Mesodermal cell (in vitro differentiated cells): Measurements from ENCODE around the gene SLC9A8.
A peak's percentile ranks its signal among the peaks of the same experiment; 100 is the strongest.

Source experiments
- H3K27ac ChIP-seq: 2 replicates; pipeline ENCODE4 v1.7.0; 2013; ENCODE audit warnings: mild to moderate bottlenecking, low read depth, low read length, moderate library complexity; ENCODE audit not compliant: severe bottlenecking
- H3K36me3 ChIP-seq: 2 replicates; pipeline ENCODE4 v1.7.1; 2013; ENCODE audit warnings: mild to moderate bottlenecking, low read length, moderate library complexity; ENCODE audit not compliant: control insufficient read depth, insufficient read depth
- H3K4me1 ChIP-seq: one replicate; pipeline ENCODE4 v1.7.1; 2013; ENCODE audit warnings: mild to moderate bottlenecking, low read length; ENCODE audit not compliant: insufficient read depth, control insufficient read depth, poor library complexity, severe bottlenecking
- H3K4me3 ChIP-seq: 2 replicates; pipeline ENCODE4 v1.7.0; 2013; ENCODE audit warnings: low read length, control low read depth, mild to moderate bottlenecking; ENCODE audit not compliant: insufficient read depth, poor library complexity, severe bottlenecking; ENCODE audit errors: extremely low read depth
- H3K9me3 ChIP-seq: 2 replicates; pipeline ENCODE4 v1.7.1; 2013; ENCODE audit warnings: mild to moderate bottlenecking, low read length, moderate library complexity; ENCODE audit not compliant: control insufficient read depth
- WGBS, 2 experiments: methylation state at CpG; one replicate each; pipeline ENCODE4 v1.1.5; 2013; ENCODE audit warnings: missing lambda C conversion rate in 2 of 2; ENCODE audit not compliant: insufficient coverage in 2 of 2; 5-methylcytosine and 5-hydroxymethylcytosine counted together

SLC9A8 gene

GRCh38 chr20:49910340-49910706 lies 97.7 kb downstream of the SLC9A8 start:
- H3K9me3 ChIP-seq: no peaks in the 10 kb centered on the region
- H3K27ac ChIP-seq: no peak overlapping the region
- H3K36me3 ChIP-seq: peaks cover 45% of the 10 kb centered on the region
- peaks cover 10% of the 10 kb centered on the region for H3K4me1 ChIP-seq
- 65 to 96% methylated on average over 2 to 4 of the region's 4 CpGs for WGBS, 2 experiments
- no peak overlapping the region for H3K4me3 ChIP-seq

GRCh38 chr20:49913399-49914047 lies 100.9 kb downstream of the SLC9A8 start:
- Histone ChIP-seq H3K9me3 (no peaks in the 10 kb centered on the region), H3K27ac (no peak overlapping the region), H3K4me3 (no peak overlapping the region), H3K4me1 (peaks cover 20% of the 10 kb centered on the region), H3K36me3 (peaks cover 21% of the 10 kb centered on the region)
- WGBS, 2 experiments: 92 to 95% methylated on average over 11 of the region's 16 CpGs

- WGBS, 2 experiments: 6 to 12% methylated on average over 14 to 18 of the region's 19 CpGs
- Histone ChIP-seq H3K36me3 (peaks cover 15% of the 10 kb centered on the region), H3K4me3 (peak overlapping the region; percentile 96), H3K9me3 (no peaks in the 10 kb centered on the region), H3K27ac (peak overlapping the region; percentile 100), H3K4me1 (peaks cover 20% of the 10 kb centered on the region)
Observed at GRCh38 chr20:49914310-49915117, 101.9 kb downstream of the SLC9A8 start.

GRCh38 chr20:49915118-49915379 lies 102.4 kb downstream of the SLC9A8 start:
- 0 to 2% methylated on average over 23 of the region's 23 CpGs for WGBS, 2 experiments
- peak overlapping the region; percentile 96 for H3K4me3 ChIP-seq
- peaks cover 20% of the 10 kb centered on the region for H3K4me1 ChIP-seq
- H3K36me3 ChIP-seq: peaks cover 10% of the 10 kb centered on the region
- H3K9me3 ChIP-seq: no peaks in the 10 kb centered on the region
- H3K27ac ChIP-seq: peak overlapping the region; percentile 100

DNA sequence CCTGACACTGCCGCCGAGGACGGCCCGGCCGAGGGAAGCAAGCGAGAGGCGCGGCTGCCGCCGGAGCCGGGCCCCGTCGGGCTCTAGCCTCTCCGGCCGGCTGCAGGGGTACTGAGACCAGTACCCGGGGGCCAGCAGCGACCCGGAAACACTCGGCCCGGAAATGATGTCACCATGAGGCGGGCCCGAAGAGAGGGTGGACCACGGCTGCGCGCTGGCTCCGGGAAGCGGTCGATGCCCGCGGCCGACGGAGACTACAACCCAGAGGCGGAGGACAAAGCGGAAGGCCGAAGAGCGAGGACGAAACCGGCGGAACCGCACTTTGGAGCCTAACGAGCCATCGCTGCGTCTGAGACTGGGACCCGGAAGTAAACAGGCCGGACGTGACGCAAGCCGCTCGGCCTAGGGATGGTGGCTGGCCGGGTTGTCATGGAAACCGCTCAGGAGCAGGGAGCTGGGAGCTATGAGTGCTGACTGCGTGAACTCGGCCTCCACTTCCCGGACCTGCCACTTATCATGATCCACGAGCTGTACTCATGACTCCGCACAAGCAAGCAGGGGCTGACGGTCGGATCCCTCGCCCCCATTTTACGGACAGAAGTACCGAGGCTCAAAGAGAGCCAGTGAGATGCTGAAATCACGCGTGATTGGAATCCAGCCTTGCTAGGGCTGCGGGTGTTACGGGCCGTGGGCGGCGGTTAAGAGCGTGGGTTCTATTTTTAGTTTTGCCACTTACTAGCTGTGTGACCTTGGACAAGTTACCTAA lies 102.9 kb downstream of the SLC9A8 start, which contains the start of gene SPATA2:
Gene SPATA2, minus strand, starts transcription at position 150 of the 766 bp plus-strand sequence. CDS start 7,039 bp downstream, outside the sequence.
- WGBS, 2 experiments: 0 to 2% methylated on average over 62 to 67 of the region's 69 CpGs
- H3K4me1 ChIP-seq: peaks cover 20% of the 10 kb centered on the region
- peaks cover 7% of the 10 kb centered on the region for H3K36me3 ChIP-seq
- H3K27ac ChIP-seq: peak within 1 kb of the TSS; percentile 100
- no peaks in the 10 kb centered on the region for H3K9me3 ChIP-seq
- peak within 1 kb of the TSS; percentile 96 for H3K4me3 ChIP-seq

DNA sequence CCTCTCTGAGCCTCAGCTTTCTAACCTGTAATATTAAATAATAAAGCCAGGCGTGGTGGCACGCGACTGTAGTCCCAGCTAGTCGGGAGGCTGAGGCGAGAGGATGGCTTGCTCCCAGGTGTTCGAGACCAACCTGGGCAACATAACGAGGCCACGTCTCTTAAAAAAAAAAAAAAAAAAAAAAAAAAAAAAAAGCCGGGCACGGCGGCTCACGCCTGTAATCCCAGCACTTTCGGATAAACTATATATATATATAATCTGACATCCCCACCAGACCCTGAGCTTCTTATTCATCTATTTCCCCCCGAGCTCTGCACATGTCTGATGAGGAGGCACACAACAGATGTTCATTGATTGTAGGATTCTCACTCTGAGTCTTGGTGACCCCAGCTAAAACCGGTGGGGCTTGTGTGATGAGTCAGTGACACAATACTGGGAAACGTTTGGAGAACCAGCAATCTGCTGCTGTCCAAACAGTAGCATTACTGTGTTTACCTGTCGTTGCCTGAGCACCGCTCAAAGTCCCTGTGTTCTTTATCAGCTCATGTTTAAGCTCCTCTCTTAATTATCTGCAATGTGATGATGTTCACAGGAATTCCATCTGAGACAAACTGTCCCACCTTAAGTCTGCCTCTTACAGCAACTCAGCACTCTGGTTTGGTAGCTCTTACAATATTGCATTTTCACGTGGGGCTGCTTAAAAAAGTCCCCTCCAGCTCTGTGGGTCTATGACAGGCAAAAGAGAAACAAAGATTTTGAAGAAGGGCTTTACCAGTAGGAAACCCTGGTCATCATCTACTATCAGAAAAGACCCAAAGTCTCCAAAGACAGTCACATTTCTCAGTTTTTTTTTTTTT lies 103.7 kb downstream of the SLC9A8 start:
- WGBS, 2 experiments: 64 to 70% methylated on average over 6 to 8 of the region's 19 CpGs
- H3K27ac ChIP-seq: peak overlapping the region; percentile 100
- peaks cover 20% of the 10 kb centered on the region for H3K4me1 ChIP-seq
- no peaks in the 10 kb centered on the region for H3K9me3 ChIP-seq
- peaks cover 7% of the 10 kb centered on the region for H3K36me3 ChIP-seq
- H3K4me3 ChIP-seq: peak overlapping the region; percentile 96

DNA sequence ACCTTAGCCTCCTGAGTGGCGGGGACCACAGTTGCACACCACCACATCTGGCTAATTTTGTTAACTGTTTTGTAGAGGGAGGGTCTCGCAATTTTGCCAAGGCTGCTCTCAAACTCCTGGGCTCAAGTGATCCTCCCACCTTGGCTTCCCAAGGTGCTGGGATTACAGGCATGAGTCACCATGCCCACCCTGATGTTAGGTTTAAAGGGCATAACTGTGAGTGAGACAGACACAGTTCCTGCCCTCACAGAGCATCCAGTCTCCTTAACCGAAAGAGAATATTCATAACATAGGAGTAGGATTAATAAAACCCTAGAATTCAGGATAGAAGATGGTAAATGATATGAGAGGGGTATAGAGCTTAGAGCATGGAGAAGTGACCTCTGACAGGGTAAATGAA lies 105.8 kb downstream of the SLC9A8 start:
- no peaks in the 10 kb centered on the region for H3K36me3 ChIP-seq
- H3K27ac ChIP-seq: no peak overlapping the region
- 100% methylated on average over 1 of the region's 3 CpGs; no CpG with 5 or more reads in 1 of the 2 experiments for WGBS, 2 experiments
- no peak overlapping the region for H3K4me3 ChIP-seq
- peaks cover 20% of the 10 kb centered on the region for H3K4me1 ChIP-seq
- H3K9me3 ChIP-seq: no peaks in the 10 kb centered on the region

- Histone ChIP-seq H3K4me3 (no peak overlapping the region), H3K36me3 (no peaks in the 10 kb centered on the region), H3K27ac (no peak overlapping the region), H3K4me1 (peaks cover 16% of the 10 kb centered on the region), H3K9me3 (no peaks in the 10 kb centered on the region)
- 83 to 90% methylated on average over 5 to 6 of the region's 7 CpGs for WGBS, 2 experiments
Observed at GRCh38 chr20:49919009-49919408, 106.4 kb downstream of the SLC9A8 start.

GRCh38 chr20:49919461-49919860 lies 106.8 kb downstream of the SLC9A8 start:
- Histone ChIP-seq H3K36me3 (no peaks in the 10 kb centered on the region), H3K27ac (no peak overlapping the region), H3K4me1 (peaks cover 11% of the 10 kb centered on the region), H3K9me3 (no peaks in the 10 kb centered on the region), H3K4me3 (no peak overlapping the region)
- 100% methylated on average over 1 of the region's 2 CpGs; no CpG with 5 or more reads in 1 of the 2 experiments for WGBS, 2 experiments

DNA sequence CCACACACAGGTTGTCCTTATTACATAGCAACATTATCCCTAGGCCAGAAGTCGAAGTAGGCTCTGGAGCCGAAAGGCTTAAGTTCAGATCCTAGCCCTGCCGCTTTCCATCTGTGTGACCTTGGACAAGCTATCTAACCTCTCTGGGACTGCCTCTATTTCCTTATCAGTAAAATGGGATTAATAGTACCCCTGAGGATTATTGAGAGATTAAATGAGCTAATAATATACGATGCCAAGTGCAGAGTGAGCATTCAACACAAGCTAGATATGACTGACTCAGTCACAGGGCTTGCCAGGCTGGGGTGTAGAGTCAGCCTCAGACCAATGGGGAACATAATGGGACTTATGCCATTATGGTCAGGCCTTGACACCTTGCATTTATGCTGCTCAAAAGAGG lies 111.6 kb downstream of the SLC9A8 start:
- WGBS, 2 experiments: 100% methylated on average over 2 to 4 of the region's 4 CpGs

More for the DNA sequence above, 111.6 kb downstream of the SLC9A8 start:
- Histone ChIP-seq H3K27ac (no peak overlapping the region), H3K4me1 (no peaks in the 10 kb centered on the region), H3K4me3 (no peak overlapping the region), H3K9me3 (no peaks in the 10 kb centered on the region), H3K36me3 (no peaks in the 10 kb centered on the region)
